ENCODE measurements around the gene MINAR2.

The MINAR2 gene

GRCh38 chr5:129748913-129749880, 1.3 kb downstream of the MINAR2 start:
- Mint-ChIP-seq H3K9me3 (no peaks in the 10 kb centered on the region), H3K4me1 (no peaks in the 10 kb centered on the region)
- no peak for ATAC-seq (replicated peaks; ENCODE audit: extremely low read depth, poor library complexity, severe bottlenecking)

GRCh38 chr5:129760636-129761325, 12.9 kb downstream of the MINAR2 start:
- H3K4me1 Mint-ChIP-seq, result no peaks in the 10 kb centered on the region
- DNase-seq (ENCODE audit: low spot score in 2 of 2) (no peak), ATAC-seq (replicated peaks; ENCODE audit: extremely low read depth, poor library complexity, severe bottlenecking) (no peak)
- H3K27ac Mint-ChIP-seq (ENCODE audit: low read depth), result no peak overlapping the region
- H3K4me3 Mint-ChIP-seq, result no peak overlapping the region
- H3K9me3 Mint-ChIP-seq, result no peaks in the 10 kb centered on the region
- no peaks in the 10 kb centered on the region for H3K36me3 Mint-ChIP-seq (ENCODE audit: insufficient read depth)
- peaks cover 10% of the 10 kb centered on the region for H3K27me3 Mint-ChIP-seq

More at GRCh38 chr5:129748913-129749880, 1.3 kb downstream of the MINAR2 start:
- H3K4me3 Mint-ChIP-seq, result no peak overlapping the region
- no peak overlapping the region for H3K27ac Mint-ChIP-seq (ENCODE audit: low read depth)
- DNase-seq (ENCODE audit: low spot score in 2 of 2), result no peak
- H3K36me3 Mint-ChIP-seq (ENCODE audit: insufficient read depth), result peaks cover 1% of the 10 kb centered on the region
- no peaks in the 10 kb centered on the region for H3K27me3 Mint-ChIP-seq

GRCh38 chr5:129763651-129764050, 15.8 kb downstream of the MINAR2 start:
- Mint-ChIP-seq H3K4me3 (no peak overlapping the region), H3K36me3 (ENCODE audit: insufficient read depth) (no peaks in the 10 kb centered on the region), H3K27ac (ENCODE audit: low read depth) (no peak overlapping the region), H3K4me1 (no peaks in the 10 kb centered on the region), H3K27me3 (no peaks in the 10 kb centered on the region), H3K9me3 (no peaks in the 10 kb centered on the region)
- DNase-seq (ENCODE audit: low spot score in 2 of 2) (no peak), ATAC-seq (replicated peaks; ENCODE audit: extremely low read depth, poor library complexity, severe bottlenecking) (no peak)

GRCh38 chr5:129766798-129767197, 18.9 kb downstream of the MINAR2 start:
- no peak overlapping the region for H3K27ac Mint-ChIP-seq (ENCODE audit: low read depth)
- DNase-seq (ENCODE audit: low spot score in 2 of 2), result no peak
- H3K4me1 Mint-ChIP-seq, result no peaks in the 10 kb centered on the region
- no peak overlapping the region for H3K4me3 Mint-ChIP-seq
- H3K27me3 Mint-ChIP-seq, result no peaks in the 10 kb centered on the region
- no peaks in the 10 kb centered on the region for H3K9me3 Mint-ChIP-seq
- ATAC-seq (replicated peaks; ENCODE audit: extremely low read depth, poor library complexity, severe bottlenecking), result no peak
- H3K36me3 Mint-ChIP-seq (ENCODE audit: insufficient read depth), result no peaks in the 10 kb centered on the region

GRCh38 chr5:129767927-129768380, 20.1 kb downstream of the MINAR2 start:
- H3K36me3 Mint-ChIP-seq (ENCODE audit: insufficient read depth), result no peaks in the 10 kb centered on the region
- peak; percentile 60 for ATAC-seq (replicated peaks; ENCODE audit: extremely low read depth, poor library complexity, severe bottlenecking)
- no peaks in the 10 kb centered on the region for H3K4me1 Mint-ChIP-seq
- no peaks in the 10 kb centered on the region for H3K27me3 Mint-ChIP-seq
- no peak overlapping the region for H3K4me3 Mint-ChIP-seq
- DNase-seq (ENCODE audit: low spot score in 2 of 2), result peak in 1 of 2 donors; percentile 23
- H3K27ac Mint-ChIP-seq (ENCODE audit: low read depth), result no peak overlapping the region
- no peaks in the 10 kb centered on the region for H3K9me3 Mint-ChIP-seq

GRCh38 chr5:129768735-129769134, 20.8 kb downstream of the MINAR2 start:
- no peak overlapping the region for H3K27ac Mint-ChIP-seq (ENCODE audit: low read depth)
- H3K27me3 Mint-ChIP-seq, result no peaks in the 10 kb centered on the region
- no peaks in the 10 kb centered on the region for H3K36me3 Mint-ChIP-seq (ENCODE audit: insufficient read depth)

GRCh38 chr5:129770024-129770820, 22.3 kb downstream of the MINAR2 start:
- Mint-ChIP-seq H3K4me3 (no peak overlapping the region), H3K9me3 (no peaks in the 10 kb centered on the region), H3K27me3 (no peaks in the 10 kb centered on the region), H3K36me3 (ENCODE audit: insufficient read depth) (no peaks in the 10 kb centered on the region), H3K27ac (ENCODE audit: low read depth) (no peak overlapping the region), H3K4me1 (no peaks in the 10 kb centered on the region)
- DNase-seq (ENCODE audit: low spot score in 2 of 2), result no peak
- ATAC-seq (replicated peaks; ENCODE audit: extremely low read depth, poor library complexity, severe bottlenecking), result no peak

More at GRCh38 chr5:129768735-129769134, 20.8 kb downstream of the MINAR2 start:
- ATAC-seq (replicated peaks; ENCODE audit: extremely low read depth, poor library complexity, severe bottlenecking), result no peak
- Mint-ChIP-seq H3K9me3 (no peaks in the 10 kb centered on the region), H3K4me3 (no peak overlapping the region), H3K4me1 (no peaks in the 10 kb centered on the region)
- no peak for DNase-seq (ENCODE audit: low spot score in 2 of 2)

GRCh38 chr5:129771058-129771838, 23.4 kb downstream of the MINAR2 start:
- H3K27ac Mint-ChIP-seq (ENCODE audit: low read depth), result no peak overlapping the region
- DNase-seq (ENCODE audit: low spot score in 2 of 2), result no peak
- no peaks in the 10 kb centered on the region for H3K36me3 Mint-ChIP-seq (ENCODE audit: insufficient read depth)
- ATAC-seq (replicated peaks; ENCODE audit: extremely low read depth, poor library complexity, severe bottlenecking), result no peak
- H3K4me3 Mint-ChIP-seq, result no peak overlapping the region
- no peaks in the 10 kb centered on the region for H3K9me3 Mint-ChIP-seq
- H3K27me3 Mint-ChIP-seq, result no peaks in the 10 kb centered on the region
- H3K4me1 Mint-ChIP-seq, result no peaks in the 10 kb centered on the region

- no peaks in the 10 kb centered on the region for H3K27me3 Mint-ChIP-seq
Observed at GRCh38 chr5:129773376-129773775, 25.5 kb downstream of the MINAR2 start.

GRCh38 chr5:129781594-129781993, 33.7 kb downstream of the MINAR2 start:
- no peak overlapping the region for H3K27ac Mint-ChIP-seq (ENCODE audit: low read depth)
- no peaks in the 10 kb centered on the region for H3K9me3 Mint-ChIP-seq
- no peak for ATAC-seq (replicated peaks; ENCODE audit: extremely low read depth, poor library complexity, severe bottlenecking)
- no peaks in the 10 kb centered on the region for H3K27me3 Mint-ChIP-seq
- H3K4me1 Mint-ChIP-seq, result no peaks in the 10 kb centered on the region
- no peaks in the 10 kb centered on the region for H3K36me3 Mint-ChIP-seq (ENCODE audit: insufficient read depth)
- no peak for DNase-seq (ENCODE audit: low spot score in 2 of 2)
- no peak overlapping the region for H3K4me3 Mint-ChIP-seq

More at GRCh38 chr5:129773376-129773775, 25.5 kb downstream of the MINAR2 start:
- no peak for DNase-seq (ENCODE audit: low spot score in 2 of 2)
- H3K4me1 Mint-ChIP-seq, result no peaks in the 10 kb centered on the region
- H3K27ac Mint-ChIP-seq (ENCODE audit: low read depth), result no peak overlapping the region
- no peak for ATAC-seq (replicated peaks; ENCODE audit: extremely low read depth, poor library complexity, severe bottlenecking)
- no peaks in the 10 kb centered on the region for H3K9me3 Mint-ChIP-seq
- no peaks in the 10 kb centered on the region for H3K36me3 Mint-ChIP-seq (ENCODE audit: insufficient read depth)
- H3K4me3 Mint-ChIP-seq, result no peak overlapping the region

- Mint-ChIP-seq H3K4me1 (no peaks in the 10 kb centered on the region), H3K9me3 (peaks cover 19% of the 10 kb centered on the region), H3K36me3 (ENCODE audit: insufficient read depth) (no peaks in the 10 kb centered on the region), H3K4me3 (no peak overlapping the region), H3K27me3 (no peaks in the 10 kb centered on the region), H3K27ac (ENCODE audit: low read depth) (no peak overlapping the region)
- no peak for DNase-seq (ENCODE audit: low spot score in 2 of 2)
- ATAC-seq (replicated peaks; ENCODE audit: extremely low read depth, poor library complexity, severe bottlenecking), result no peak
Observed at GRCh38 chr5:129803403-129803802, 55.5 kb downstream of the MINAR2 start.

- H3K4me3 Mint-ChIP-seq, result no peak overlapping the region
- no peaks in the 10 kb centered on the region for H3K36me3 Mint-ChIP-seq (ENCODE audit: insufficient read depth)
- peaks cover 12% of the 10 kb centered on the region for H3K9me3 Mint-ChIP-seq
- H3K27me3 Mint-ChIP-seq, result no peaks in the 10 kb centered on the region
- DNase-seq (ENCODE audit: low spot score in 2 of 2), result no peak
- H3K27ac Mint-ChIP-seq (ENCODE audit: low read depth), result no peak overlapping the region
- no peak for ATAC-seq (replicated peaks; ENCODE audit: extremely low read depth, poor library complexity, severe bottlenecking)
- H3K4me1 Mint-ChIP-seq, result no peaks in the 10 kb centered on the region
Observed at GRCh38 chr5:129804705-129805104, 56.8 kb downstream of the MINAR2 start.

Data from central memory CD8-positive, alpha-beta T cell (primary cell).